A549 (cell line): Measurements from ENCODE around the gene FIZ1. TPM values are rescaled to one million over a fixed set of nuclear protein-coding genes. Genes with fewer than 3 reads are reported as not detected.

ENCODE experiments used
- ATAC-seq, 2 experiments: fragments of 200-7000 bp in 1 of 2; fragments of >200 bp in 1 of 2; cut with Nextera tagmentation in 1 of 2; cut with Tn5 transposase in 1 of 2; 3 replicates each; pipeline versions ENCODE4 v1.8.0 to v1.9.1; 2018 to 2020; ENCODE audit warnings: mild to moderate bottlenecking in 1 of 2, moderate library complexity in 1 of 2
- CTCF ChIA-PET: fragments of 300-600 bp; sonication (Branson Sonifier 250); formaldehyde crosslinking; extraction: SDS; loops from one replicate; lab custom pipeline; 2021; ENCODE audit warnings: antibody characterized with exemption, inconsistent platforms; lab: Yijun Ruan, JAX
- POLR2A ChIA-PET: fragments of 350-600 bp; formaldehyde crosslinking; extraction: SDS; loops from one replicate; lab custom pipeline; 2021; ENCODE audit warnings: antibody characterized with exemption, inconsistent platforms; lab: Yijun Ruan, JAX
- DNase-seq, 2 experiments: peaks; one replicate each; pipeline versions ENCODE4 v3.0.0 to v3.0.0-alpha.2; 2011 to 2016; ENCODE audit warnings: low read depth in 1 of 2, low spot score in 1 of 2
- FAIRE-seq: peaks from 2 replicates; lab custom pipeline; 2011; peaks lifted over from hg19 to GRCh38; lab: Jason Lieb, UNC
- H3K27ac ChIP-seq, 2 experiments: fragments of >200 bp; sonication (Bioruptor Twin); formaldehyde crosslinking; 3 replicates each; pipeline ENCODE4 v1.5.1; 2016 to 2017
- H3K4me1 ChIP-seq: fragments of >200 bp; sonication (Bioruptor Twin); formaldehyde crosslinking; 3 replicates; pipeline ENCODE4 v1.6.1; 2016
- H3K4me2 ChIP-seq: fragments of >200 bp; sonication (Bioruptor Twin); formaldehyde crosslinking; 3 replicates; pipeline ENCODE4 v1.6.1; 2016
- H3K4me3 ChIP-seq: fragments of >200 bp; sonication (Bioruptor Twin); formaldehyde crosslinking; 3 replicates; pipeline ENCODE4 v1.5.1; 2016
- H3K9me3 ChIP-seq: fragments of >200 bp; sonication (Bioruptor Twin); formaldehyde crosslinking; 3 replicates; pipeline ENCODE4 v1.6.1; 2016
- EHMT2 ChIP-seq: fragments of 200-600 bp; sonication (generic); IDR thresholded peaks from 2 replicates; pipeline ENCODE4 v1.6.1; 2016; ENCODE audit warnings: antibody characterized with exemption, low read depth, mild to moderate bottlenecking, moderate library complexity
- EP300 ChIP-seq, 2 experiments: fragments of >200 bp; sonication (Bioruptor Twin); formaldehyde crosslinking; IDR thresholded peaks; 2 replicates in 1 of 2; 3 replicates in 1 of 2; pipeline ENCODE4 v1.6.1; 2016 to 2017
- FOSL2 ChIP-seq, 2 experiments: fragments of 450-650 bp in 1 of 2; fragments of >200 bp in 1 of 2; sonication (Bioruptor Twin) in 1 of 2; formaldehyde crosslinking; IDR thresholded peaks; 2 replicates each; pipeline versions ENCODE4 v1.5.0 to v1.6.1; 2016 to 2020; ENCODE audit warnings: mild to moderate bottlenecking in 1 of 2, moderate library complexity in 1 of 2
- GATA3 ChIP-seq: IDR thresholded peaks from 2 replicates; pipeline ENCODE4 v1.6.1; 2012; ENCODE audit warnings: borderline replicate concordance
- HEYL ChIP-seq: fragments of 250-450 bp; sonication (Bioruptor Pico); IDR thresholded peaks from 2 replicates; pipeline ENCODE4 v1.8.0; 2021; ENCODE audit warnings: mild to moderate bottlenecking, moderate library complexity
- HOXA7 ChIP-seq: fragments of 250-450 bp; sonication (Bioruptor Pico); IDR thresholded peaks from 2 replicates; pipeline ENCODE4 v1.5.0; 2020; ENCODE audit warnings: mild to moderate bottlenecking, moderate library complexity
- JUN ChIP-seq, 2 experiments: fragments of >200 bp; sonication (Bioruptor Twin); formaldehyde crosslinking; IDR thresholded peaks; 2 replicates in 1 of 2; 3 replicates in 1 of 2; pipeline ENCODE4 v1.6.1; 2016 to 2017
- KDM5A ChIP-seq: fragments of 200-600 bp; sonication (generic); IDR thresholded peaks from 2 replicates; pipeline ENCODE4 v1.6.1; 2016; ENCODE audit warnings: antibody characterized with exemption, mild to moderate bottlenecking
- MAZ ChIP-seq: fragments of 150-350 bp; IDR thresholded peaks from 2 replicates; pipeline ENCODE4 v1.6.1; 2014; ENCODE audit warnings: antibody characterized with exemption, low read depth, low read length, borderline replicate concordance
- NR3C1 ChIP-seq: fragments of >200 bp; sonication (Bioruptor Twin); formaldehyde crosslinking; IDR thresholded peaks from 3 replicates; pipeline ENCODE4 v1.6.1; 2017
- PHF8 ChIP-seq: fragments of 200-600 bp; sonication (generic); IDR thresholded peaks from 2 replicates; pipeline ENCODE4 v1.6.1; 2016; ENCODE audit warnings: low read depth, mild to moderate bottlenecking, antibody characterized with exemption, moderate library complexity, borderline replicate concordance
- POLR2A ChIP-seq: IDR thresholded peaks from 2 replicates; pipeline ENCODE4 v1.6.1; 2012; ENCODE audit warnings: mild to moderate bottlenecking, low read length
- SREBF2 ChIP-seq: fragments of 450-650 bp; IDR thresholded peaks from 2 replicates; pipeline ENCODE4 v1.6.1; 2014; ENCODE audit warnings: mild to moderate bottlenecking, moderate library complexity
- TFCP2L1 ChIP-seq: fragments of 250-450 bp; sonication (Bioruptor Pico); IDR thresholded peaks from 2 replicates; pipeline ENCODE4 v1.5.0; 2021; ENCODE audit warnings: mild to moderate bottlenecking
- WGBS: methylation state at CpG from one replicate; pipeline ENCODE4 v1.1.6; 2017; ENCODE audit errors: missing lambda C conversion rate; 5-methylcytosine and 5-hydroxymethylcytosine counted together
- polyA plus RNA-seq, 4 experiments: library from polyadenylated mRNA; depleted of rRNA in 3 of 4; stranded (reverse); fragments of >200 nt; fragmentation: RNase III in 1 of 4; extraction: RNeasy Plus Mini Kit Qiagen cat#74134 plus additional on column Dnase treatment in 1 of 4; gene quantifications; 2 replicates in 3 of 4; 3 replicates in 1 of 4; pipeline ENCODE4 v1.2.3, GENCODE V29; 2011 to 2017
- TF ChIP-seq, protein P1 (sequence below): fragments of >200 bp; sonication (Bioruptor Twin); formaldehyde crosslinking; IDR thresholded peaks from 3 replicates; pipeline ENCODE4 v1.6.1; 2016
- TF ChIP-seq, protein P2 (sequence below): IDR thresholded peaks from 2 replicates; pipeline ENCODE4 v1.6.1; 2012
- TF ChIP-seq, protein P3 (sequence below): fragments of >200 bp; sonication (Bioruptor Twin); formaldehyde crosslinking; IDR thresholded peaks from 3 replicates; pipeline ENCODE4 v1.5.1; 2016
- TF ChIP-seq, protein P4 (sequence below): IDR thresholded peaks from 2 replicates; pipeline ENCODE4 v1.6.1; 2012; ENCODE audit warnings: low read depth, borderline replicate concordance
- TF ChIP-seq, protein P5 (sequence below): IDR thresholded peaks from 2 replicates; pipeline ENCODE4 v1.6.1; 2012

FIZ1 gene
- polyA plus RNA-seq, 2 of the 4 experiments (the other 2 are of a cell fraction): 10.3 to 16.9 TPM

DNA sequence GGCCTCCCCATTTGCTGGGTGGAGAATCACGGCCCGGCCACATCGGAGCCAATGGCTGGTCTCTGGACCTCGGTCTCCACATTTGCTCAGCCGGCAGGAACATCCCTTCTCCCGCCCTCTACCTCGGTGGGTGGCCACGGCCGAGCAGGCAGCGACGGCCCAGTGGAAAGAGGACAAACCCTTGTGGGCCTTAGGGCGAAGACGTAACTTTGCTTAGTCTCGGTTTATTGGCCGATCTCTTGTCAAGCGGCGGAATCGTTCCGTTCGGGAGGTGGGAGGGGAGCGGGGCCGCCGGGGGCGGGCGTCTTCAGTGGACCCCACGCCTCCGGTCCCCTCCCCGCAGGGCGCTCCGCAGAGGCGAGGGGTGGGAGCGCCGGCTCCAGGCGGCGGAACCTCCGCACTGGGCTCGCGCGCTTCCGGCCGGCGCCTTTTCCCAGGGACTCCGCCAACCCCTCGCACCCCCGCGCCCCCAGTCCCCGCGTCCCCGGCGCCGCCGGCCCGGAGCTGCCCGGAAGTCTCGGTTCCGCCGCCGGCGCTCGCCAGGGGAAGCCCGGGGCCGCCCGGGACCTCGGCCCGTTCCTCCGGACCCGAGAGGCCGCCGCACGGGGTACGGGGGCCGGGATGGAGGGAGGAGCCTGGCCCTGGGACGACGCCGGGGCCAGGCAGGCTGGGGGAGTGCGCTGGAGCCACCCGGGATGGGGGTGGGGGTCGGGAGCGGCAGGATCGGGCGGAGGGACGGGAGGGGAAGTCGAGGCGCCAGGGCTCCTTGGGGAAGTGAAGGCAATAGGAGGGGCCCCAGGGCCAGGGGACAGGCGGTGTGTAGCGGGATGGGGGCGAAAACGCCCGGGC, 41.5 kb upstream of the FIZ1 start, which contains the start of gene ZNF580:
Gene ZNF580 (plus strand): TSS at position 426 of the 849 bp plus-strand sequence. CDS start 1,507 bp downstream, outside the sequence.
- Histone ChIP-seq H3K27ac (peak within 1 kb of the TSS; percentile 92 to 97), H3K4me3 (peak within 1 kb of the TSS; percentile 63), H3K4me1 (peaks cover 37% of the 10 kb centered on the region), H3K4me2 (peak within 1 kb of the TSS; percentile 100)
- no peak for FAIRE-seq
- ChIA-PET CTCF (interaction anchor here (1.0 to 1.9 kb wide), 4 partner anchors 9 to 14 kb away, joined by 3 to 6 read pairs (median 4); no protein-coding TSS in a partner anchor), POLR2A (interaction anchor here (0.6 kb wide), 2 partner anchors 346 to 405 kb away, joined by 3 to 4 read pairs; no protein-coding TSS in a partner anchor)
- DNase-seq: peak; percentile 77 to 88
- WGBS: 6% methylated on average over 24 of the region's 89 CpGs
- ATAC-seq: peak; percentile 62 to 67
- TF ChIP-seq, protein P1, sequence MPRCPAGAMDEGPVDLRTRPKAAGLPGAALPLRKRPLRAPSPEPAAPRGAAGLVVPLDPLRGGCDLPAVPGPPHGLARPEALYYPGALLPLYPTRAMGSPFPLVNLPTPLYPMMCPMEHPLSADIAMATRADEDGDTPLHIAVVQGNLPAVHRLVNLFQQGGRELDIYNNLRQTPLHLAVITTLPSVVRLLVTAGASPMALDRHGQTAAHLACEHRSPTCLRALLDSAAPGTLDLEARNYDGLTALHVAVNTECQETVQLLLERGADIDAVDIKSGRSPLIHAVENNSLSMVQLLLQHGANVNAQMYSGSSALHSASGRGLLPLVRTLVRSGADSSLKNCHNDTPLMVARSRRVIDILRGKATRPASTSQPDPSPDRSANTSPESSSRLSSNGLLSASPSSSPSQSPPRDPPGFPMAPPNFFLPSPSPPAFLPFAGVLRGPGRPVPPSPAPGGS: peak; percentile 95
- TF ChIP-seq MAZ: no peak
- peak; percentile 59 for TF ChIP-seq PHF8
- peak; percentile 47 for TF ChIP-seq POLR2A
- no peak for TF ChIP-seq SREBF2
- 0 out of 2 replicates have a peak, but pooled peaks have one; percentile 5 for TF ChIP-seq KDM5A
- TF ChIP-seq, protein P2, sequence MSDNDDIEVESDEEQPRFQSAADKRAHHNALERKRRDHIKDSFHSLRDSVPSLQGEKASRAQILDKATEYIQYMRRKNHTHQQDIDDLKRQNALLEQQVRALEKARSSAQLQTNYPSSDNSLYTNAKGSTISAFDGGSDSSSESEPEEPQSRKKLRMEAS: 0 out of 2 replicates have a peak, but pooled peaks have one; percentile 32
- TF ChIP-seq, protein P3, sequence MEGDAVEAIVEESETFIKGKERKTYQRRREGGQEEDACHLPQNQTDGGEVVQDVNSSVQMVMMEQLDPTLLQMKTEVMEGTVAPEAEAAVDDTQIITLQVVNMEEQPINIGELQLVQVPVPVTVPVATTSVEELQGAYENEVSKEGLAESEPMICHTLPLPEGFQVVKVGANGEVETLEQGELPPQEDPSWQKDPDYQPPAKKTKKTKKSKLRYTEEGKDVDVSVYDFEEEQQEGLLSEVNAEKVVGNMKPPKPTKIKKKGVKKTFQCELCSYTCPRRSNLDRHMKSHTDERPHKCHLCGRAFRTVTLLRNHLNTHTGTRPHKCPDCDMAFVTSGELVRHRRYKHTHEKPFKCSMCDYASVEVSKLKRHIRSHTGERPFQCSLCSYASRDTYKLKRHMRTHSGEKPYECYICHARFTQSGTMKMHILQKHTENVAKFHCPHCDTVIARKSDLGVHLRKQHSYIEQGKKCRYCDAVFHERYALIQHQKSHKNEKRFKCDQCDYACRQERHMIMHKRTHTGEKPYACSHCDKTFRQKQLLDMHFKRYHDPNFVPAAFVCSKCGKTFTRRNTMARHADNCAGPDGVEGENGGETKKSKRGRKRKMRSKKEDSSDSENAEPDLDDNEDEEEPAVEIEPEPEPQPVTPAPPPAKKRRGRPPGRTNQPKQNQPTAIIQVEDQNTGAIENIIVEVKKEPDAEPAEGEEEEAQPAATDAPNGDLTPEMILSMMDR: 0 out of 3 replicates have a peak, but pooled peaks have one; percentile 10
- TF ChIP-seq HEYL: no peak
- peak; percentile 79 to 99 for TF ChIP-seq JUN (IDR thresholded peaks at IDR 0.05)
- TF ChIP-seq GATA3: peak; percentile 45
- TF ChIP-seq EHMT2: no peak
- TF ChIP-seq, protein P4, sequence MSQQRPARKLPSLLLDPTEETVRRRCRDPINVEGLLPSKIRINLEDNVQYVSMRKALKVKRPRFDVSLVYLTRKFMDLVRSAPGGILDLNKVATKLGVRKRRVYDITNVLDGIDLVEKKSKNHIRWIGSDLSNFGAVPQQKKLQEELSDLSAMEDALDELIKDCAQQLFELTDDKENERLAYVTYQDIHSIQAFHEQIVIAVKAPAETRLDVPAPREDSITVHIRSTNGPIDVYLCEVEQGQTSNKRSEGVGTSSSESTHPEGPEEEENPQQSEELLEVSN: 0 out of 2 replicates have a peak, but pooled peaks have one; percentile 40
- TF ChIP-seq EP300 (IDR thresholded peaks at IDR 0.05): peak in 1 of 2 experiments; percentile 37; a peak in 1 of 5 replicates
- TF ChIP-seq, protein P5, sequence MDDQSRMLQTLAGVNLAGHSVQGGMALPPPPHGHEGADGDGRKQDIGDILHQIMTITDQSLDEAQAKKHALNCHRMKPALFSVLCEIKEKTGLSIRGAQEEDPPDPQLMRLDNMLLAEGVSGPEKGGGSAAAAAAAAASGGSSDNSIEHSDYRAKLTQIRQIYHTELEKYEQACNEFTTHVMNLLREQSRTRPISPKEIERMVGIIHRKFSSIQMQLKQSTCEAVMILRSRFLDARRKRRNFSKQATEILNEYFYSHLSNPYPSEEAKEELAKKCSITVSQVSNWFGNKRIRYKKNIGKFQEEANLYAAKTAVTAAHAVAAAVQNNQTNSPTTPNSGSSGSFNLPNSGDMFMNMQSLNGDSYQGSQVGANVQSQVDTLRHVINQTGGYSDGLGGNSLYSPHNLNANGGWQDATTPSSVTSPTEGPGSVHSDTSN: peak; percentile 80
- TF ChIP-seq TFCP2L1 (CRISPR knock-in tag): no peak
- TF ChIP-seq, all 56 proteins: peak for 11
- no peaks in the 10 kb centered on the region for H3K9me3 ChIP-seq

DNA sequence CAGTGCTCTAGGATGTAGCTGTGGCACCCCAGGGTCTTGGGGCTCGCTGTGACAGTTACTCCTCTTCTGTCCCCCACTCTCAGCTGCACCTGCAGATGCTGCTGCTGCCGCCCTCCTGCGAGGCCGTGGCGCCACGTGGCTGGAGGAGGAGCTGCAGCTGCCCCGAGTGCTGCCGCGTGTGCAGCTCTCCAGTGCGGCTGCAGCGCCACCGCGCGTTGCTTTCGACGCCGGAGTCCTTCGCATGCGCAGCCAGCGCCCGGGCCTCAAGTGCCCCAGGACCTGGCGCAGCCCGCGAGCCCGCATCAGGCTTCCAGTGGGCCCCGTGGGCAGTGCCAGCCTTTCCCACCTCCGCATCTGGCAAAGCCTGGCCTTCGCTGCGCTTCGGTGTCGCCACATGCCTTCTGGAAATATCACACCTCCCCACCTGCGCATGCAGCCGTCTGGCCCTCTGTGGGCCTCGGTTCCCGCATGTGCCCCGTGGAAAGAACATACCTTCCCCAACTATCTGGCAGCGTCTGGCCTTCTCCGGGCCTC, 40.8 kb upstream of the FIZ1 start:
- ATAC-seq (no peak), FAIRE-seq (no peak), DNase-seq (peak in 1 of 2 experiments; percentile 49)
- H3K4me1 ChIP-seq: peaks cover 36% of the 10 kb centered on the region
- no peaks in the 10 kb centered on the region for H3K9me3 ChIP-seq
- H3K4me2 ChIP-seq: peak overlapping the region; percentile 100
- CTCF ChIA-PET: interaction anchor here (1.0 to 2.2 kb wide), 7 partner anchors 9 to 31 kb away, joined by 3 to 8 read pairs (median 3); no protein-coding TSS in a partner anchor
- peak overlapping the region; percentile 92 to 97 for H3K27ac ChIP-seq
- TF ChIP-seq, protein P2: peak; percentile 52
- TF ChIP-seq HEYL (no peak), EP300 (IDR thresholded peaks at IDR 0.05) (no peak), FOSL2 (IDR thresholded peaks at IDR 0.05) (no peak), FOSL2 (CRISPR knock-in tag; IDR thresholded peaks at IDR 0.05) (no peak), NR3C1 (no peak), EHMT2 (no peak), POLR2A (0 out of 2 replicates have a peak, but pooled peaks have one; percentile 9), HOXA7 (CRISPR knock-in tag) (no peak)
- TF ChIP-seq, protein P5: peak; percentile 29; the same call in 1 of the 2 replicates
- WGBS: 80% methylated on average over 35 of the region's 38 CpGs
- H3K4me3 ChIP-seq: peak overlapping the region; percentile 63
- POLR2A ChIA-PET: no interaction called here
